ENCODE results near the gene KRT78. TPM values are rescaled to one million over a fixed set of nuclear protein-coding genes. Genes with fewer than 3 reads are reported as not detected.

The KRT78 gene
- total and polyA plus RNA-seq, 3 donors from 2014 or later: 0.93 to 1.1 (median 0.99) TPM

- DNase-seq: no peak
- H3K4me1 ChIP-seq: no peaks in the 10 kb centered on the region
- H3K36me3 ChIP-seq (ENCODE audit: low read depth, missing control alignments): no peaks in the 10 kb centered on the region
- no peak overlapping the region for H3K27ac ChIP-seq
- no peaks in the 10 kb centered on the region for H3K27me3 ChIP-seq
- no peak for TF ChIP-seq CTCF (IDR thresholded peaks at IDR 0.05)
- no peak for TF ChIP-seq POLR2A (IDR thresholded peaks at IDR 0.05)
- 81 to 84% methylated on average over 4 of the region's 4 CpGs for WGBS, 2 donors
- no peak overlapping the region for H3K4me3 ChIP-seq
- H3K9me3 ChIP-seq: no peaks in the 10 kb centered on the region
- intact Hi-C loops (cut with DNase I; ENCODE audit: low total_unique reads): no loop called here
These were observed 36.8 kb downstream of the KRT78 start for GRCh38 chr12:52812073-52812400.

GRCh38 chr12:52811191-52812072 lies 37.4 kb downstream of the KRT78 start:
- Histone ChIP-seq H3K4me3 (no peak overlapping the region), H3K9me3 (no peaks in the 10 kb centered on the region), H3K4me1 (no peaks in the 10 kb centered on the region), H3K27ac (no peak overlapping the region), H3K27me3 (no peaks in the 10 kb centered on the region), H3K36me3 (ENCODE audit: low read depth, missing control alignments) (no peaks in the 10 kb centered on the region)
- intact Hi-C loops (cut with DNase I; ENCODE audit: low total_unique reads): no loop called here
- 83 to 92% methylated on average over 8 to 9 of the region's 9 CpGs for WGBS, 2 donors
- no peak for TF ChIP-seq CTCF (IDR thresholded peaks at IDR 0.05)
- TF ChIP-seq POLR2A (IDR thresholded peaks at IDR 0.05): no peak
- no peak for DNase-seq

- no peaks in the 10 kb centered on the region for H3K36me3 ChIP-seq (ENCODE audit: low read depth, missing control alignments)
- no peak overlapping the region for H3K4me3 ChIP-seq
- H3K9me3 ChIP-seq: no peaks in the 10 kb centered on the region
- H3K27ac ChIP-seq: no peak overlapping the region
- intact Hi-C loops (cut with DNase I; ENCODE audit: low total_unique reads): no loop called here
- no peak for DNase-seq
- WGBS, 2 donors: 76 to 77% methylated on average over 5 of the region's 5 CpGs
- no peak for TF ChIP-seq POLR2A (IDR thresholded peaks at IDR 0.05)
- TF ChIP-seq CTCF (IDR thresholded peaks at IDR 0.05): no peak
- no peaks in the 10 kb centered on the region for H3K27me3 ChIP-seq
- no peaks in the 10 kb centered on the region for H3K4me1 ChIP-seq
These were observed 38.2 kb downstream of the KRT78 start for GRCh38 chr12:52810554-52810953.

- TF ChIP-seq POLR2A (IDR thresholded peaks at IDR 0.05) (no peak), CTCF (IDR thresholded peaks at IDR 0.05) (no peak)
- WGBS, 2 donors: 87 to 89% methylated on average over 7 of the region's 7 CpGs
These were observed 39.6 kb downstream of the KRT78 start for GRCh38 chr12:52809166-52809565.

More at GRCh38 chr12:52809166-52809565, 39.6 kb downstream of the KRT78 start:
- Histone ChIP-seq H3K4me1 (no peaks in the 10 kb centered on the region), H3K27ac (no peak overlapping the region), H3K27me3 (no peaks in the 10 kb centered on the region), H3K4me3 (no peak overlapping the region), H3K36me3 (ENCODE audit: low read depth, missing control alignments) (no peaks in the 10 kb centered on the region), H3K9me3 (no peaks in the 10 kb centered on the region)
- intact Hi-C loops (cut with DNase I; ENCODE audit: low total_unique reads): no loop called here
- no peak for DNase-seq

Measured in testis (tissue), 3 donors.